Uterus (tissue), 2 donors: ENCODE measurements around the gene TYROBP.

ENCODE experiments used
- POLR2A ChIP-seq, 2 donors: fragments of 450-650 bp; IDR thresholded peaks; one replicate each; pipeline ENCODE4 v1.6.1; 2016; ENCODE audit warnings: antibody characterized with exemption in 2 of 2, mild to moderate bottlenecking in 1 of 2, moderate library complexity in 1 of 2
- TF ChIP-seq, protein P1 (sequence below), 4 experiments: fragments of 200-600 bp in 2 of 4; fragments of 450-650 bp in 2 of 4; sonication (generic) in 2 of 4; IDR thresholded peaks; one replicate each; pipeline ENCODE4 v1.5.1; 2016 to 2019; ENCODE audit warnings: antibody characterized with exemption in 4 of 4, mild to moderate bottlenecking in 2 of 4, moderate library complexity in 1 of 4

DNA sequence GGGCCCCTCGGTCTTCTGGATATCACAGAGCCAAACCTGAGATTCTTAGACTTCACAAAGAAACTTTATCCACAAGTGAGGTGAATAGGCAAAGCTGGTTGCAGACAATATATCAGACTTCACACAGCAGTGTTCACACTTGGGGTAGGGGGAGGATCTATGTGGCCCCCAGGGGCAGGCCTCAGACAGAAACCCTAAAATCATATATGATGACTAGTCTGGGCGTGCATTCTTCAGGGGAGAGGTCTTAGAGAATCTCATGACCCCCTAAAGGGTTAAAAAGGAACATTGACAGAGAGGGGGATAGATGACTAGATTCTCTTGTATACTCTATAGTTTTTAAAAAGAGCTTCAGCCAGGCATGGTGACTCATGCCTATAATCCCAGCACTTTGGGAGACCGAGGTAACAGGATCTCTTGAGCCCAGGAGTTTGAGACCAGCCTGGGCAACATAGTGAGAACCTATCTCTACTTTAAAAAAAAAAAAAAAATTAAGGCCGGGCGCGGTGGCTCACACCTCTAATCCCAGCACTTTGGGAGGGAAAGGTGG, 2.8 kb downstream of the TYROBP start:
- TF ChIP-seq, protein P1, sequence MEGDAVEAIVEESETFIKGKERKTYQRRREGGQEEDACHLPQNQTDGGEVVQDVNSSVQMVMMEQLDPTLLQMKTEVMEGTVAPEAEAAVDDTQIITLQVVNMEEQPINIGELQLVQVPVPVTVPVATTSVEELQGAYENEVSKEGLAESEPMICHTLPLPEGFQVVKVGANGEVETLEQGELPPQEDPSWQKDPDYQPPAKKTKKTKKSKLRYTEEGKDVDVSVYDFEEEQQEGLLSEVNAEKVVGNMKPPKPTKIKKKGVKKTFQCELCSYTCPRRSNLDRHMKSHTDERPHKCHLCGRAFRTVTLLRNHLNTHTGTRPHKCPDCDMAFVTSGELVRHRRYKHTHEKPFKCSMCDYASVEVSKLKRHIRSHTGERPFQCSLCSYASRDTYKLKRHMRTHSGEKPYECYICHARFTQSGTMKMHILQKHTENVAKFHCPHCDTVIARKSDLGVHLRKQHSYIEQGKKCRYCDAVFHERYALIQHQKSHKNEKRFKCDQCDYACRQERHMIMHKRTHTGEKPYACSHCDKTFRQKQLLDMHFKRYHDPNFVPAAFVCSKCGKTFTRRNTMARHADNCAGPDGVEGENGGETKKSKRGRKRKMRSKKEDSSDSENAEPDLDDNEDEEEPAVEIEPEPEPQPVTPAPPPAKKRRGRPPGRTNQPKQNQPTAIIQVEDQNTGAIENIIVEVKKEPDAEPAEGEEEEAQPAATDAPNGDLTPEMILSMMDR (IDR thresholded peaks at IDR 0.05): no peak
- TF ChIP-seq POLR2A (IDR thresholded peaks at IDR 0.05): no peak
